Fibroblast of lung (primary cell): ENCODE measurements around the gene LDLRAD4.

ENCODE experiments used
- CTCF ChIP-seq, 2 donors: IDR thresholded peaks in 1 of 2; conservative IDR thresholded peaks in 1 of 2; 1 replicate in 1 of 2; 2 replicates in 1 of 2; pipeline ENCODE4 v1.5.1; 2011 to 2012; ENCODE audit warnings: low read length in 2 of 2, control low read depth in 1 of 2, inconsistent platforms in 1 of 2, low read depth in 1 of 2, mild to moderate bottlenecking in 1 of 2
- EZH2 ChIP-seq: IDR thresholded peaks from 2 replicates; pipeline ENCODE4 v1.5.1; 2012; ENCODE audit warnings: low read length, control low read depth, mild to moderate bottlenecking; ENCODE audit errors: missing control alignments

GRCh38 chr18:13362051-13362450 is 143.5 kb downstream of the LDLRAD4 start:
- TF ChIP-seq EZH2, result no peak
- TF ChIP-seq CTCF (conservative IDR thresholded peaks at IDR 0.05 in 1 of 2, IDR thresholded peaks at IDR 0.05 in 1 of 2; ENCODE audit: low read depth in 1 of 2, low read length in 2 of 2), result no peak
